C4-2B (cell line): ENCODE data around the gene TCERG1L.

ENCODE experiments used
- ZFX ChIP-seq: fragments of 450-650 bp; IDR thresholded peaks from 2 replicates; pipeline ENCODE4 v1.6.1; 2017
- TF ChIP-seq, protein P1 (sequence below): fragments of 450-650 bp; conservative IDR thresholded peaks from 2 replicates; pipeline ENCODE4 v1.5.1; 2017; ENCODE audit warnings: mild to moderate bottlenecking

DNA sequence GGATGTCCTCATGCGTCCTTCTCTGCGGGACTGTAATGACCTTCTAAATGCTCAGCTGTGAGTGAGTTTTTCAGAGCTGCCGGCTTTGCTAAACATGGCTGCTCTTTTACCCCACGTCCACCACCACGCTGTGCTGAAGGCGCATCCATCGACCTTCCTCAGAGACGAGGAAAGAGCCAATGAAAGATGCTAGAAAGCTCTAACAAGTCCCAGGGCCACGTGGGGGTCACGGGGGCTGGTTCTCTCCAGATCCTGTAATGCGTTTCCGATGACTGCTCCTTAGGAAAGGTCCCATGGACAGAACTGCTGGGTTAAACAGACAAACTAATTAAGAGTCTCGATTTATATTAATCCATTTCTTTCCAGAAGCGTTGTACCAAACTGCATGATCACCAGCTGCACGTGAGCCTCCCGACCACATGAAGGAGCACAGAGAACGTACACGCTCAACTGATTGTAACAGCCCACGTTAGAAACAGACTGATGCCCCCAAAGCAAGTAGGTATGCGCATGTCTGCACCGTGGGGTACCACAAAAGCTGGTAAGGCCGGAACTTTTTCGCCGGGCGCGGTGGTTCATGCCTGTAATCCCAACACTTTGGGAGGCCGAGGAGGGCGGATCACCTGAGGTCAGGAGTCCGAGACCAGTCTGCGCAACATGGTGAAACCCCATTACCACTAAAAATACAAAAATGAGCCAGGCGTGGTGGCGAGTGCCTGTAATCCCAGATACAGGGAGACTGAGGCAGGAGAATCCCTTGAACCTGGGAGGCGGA is 109.6 kb downstream of the TCERG1L start:
- TF ChIP-seq, protein P1, sequence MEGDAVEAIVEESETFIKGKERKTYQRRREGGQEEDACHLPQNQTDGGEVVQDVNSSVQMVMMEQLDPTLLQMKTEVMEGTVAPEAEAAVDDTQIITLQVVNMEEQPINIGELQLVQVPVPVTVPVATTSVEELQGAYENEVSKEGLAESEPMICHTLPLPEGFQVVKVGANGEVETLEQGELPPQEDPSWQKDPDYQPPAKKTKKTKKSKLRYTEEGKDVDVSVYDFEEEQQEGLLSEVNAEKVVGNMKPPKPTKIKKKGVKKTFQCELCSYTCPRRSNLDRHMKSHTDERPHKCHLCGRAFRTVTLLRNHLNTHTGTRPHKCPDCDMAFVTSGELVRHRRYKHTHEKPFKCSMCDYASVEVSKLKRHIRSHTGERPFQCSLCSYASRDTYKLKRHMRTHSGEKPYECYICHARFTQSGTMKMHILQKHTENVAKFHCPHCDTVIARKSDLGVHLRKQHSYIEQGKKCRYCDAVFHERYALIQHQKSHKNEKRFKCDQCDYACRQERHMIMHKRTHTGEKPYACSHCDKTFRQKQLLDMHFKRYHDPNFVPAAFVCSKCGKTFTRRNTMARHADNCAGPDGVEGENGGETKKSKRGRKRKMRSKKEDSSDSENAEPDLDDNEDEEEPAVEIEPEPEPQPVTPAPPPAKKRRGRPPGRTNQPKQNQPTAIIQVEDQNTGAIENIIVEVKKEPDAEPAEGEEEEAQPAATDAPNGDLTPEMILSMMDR = no peak
- TF ChIP-seq ZFX = no peak
